GM12878 (cell line): ENCODE measurements around the gene SLC25A33. TPM values are rescaled to one million over a fixed set of nuclear protein-coding genes. Genes with fewer than 3 reads are reported as not detected.

Experiments used
- ATAC-seq: fragments of 200-7000 bp; cut with Tn5 transposase; 3 replicates; pipeline ENCODE4 v1.9.1; 2020; ENCODE audit warnings: mild to moderate bottlenecking, moderate library complexity
- BruUV-seq: library from RNA; stranded (reverse); fragments of 400-500 nt; replicated peaks from 2 replicates; lab custom pipeline; 2021; lab: Mats Ljungman, UMichigan
- CTCF ChIA-PET: fragments of 300-600 bp; sonication (Branson Sonifier 250); formaldehyde crosslinking; extraction: SDS; loops from one replicate; lab custom pipeline; 2021; ENCODE audit warnings: inconsistent platforms; lab: Yijun Ruan, JAX
- POLR2A ChIA-PET: fragments of 350-600 bp; formaldehyde crosslinking; extraction: SDS; loops from one replicate; lab custom pipeline; 2021; ENCODE audit warnings: inconsistent platforms; lab: Charles Lee
- RAD21 ChIA-PET: fragments of 300-600 bp; sonication (Branson Sonifier 250); formaldehyde crosslinking; loops from one replicate; lab custom pipeline; 2023; ENCODE audit warnings: antibody characterized with exemption; ENCODE audit not compliant: unreplicated experiment; lab: Charles Lee
- SMC1A ChIA-PET: fragments of 300-600 bp; sonication (Branson Sonifier 250); formaldehyde crosslinking; loops from one replicate; lab custom pipeline; 2023; ENCODE audit not compliant: unreplicated experiment, uncharacterized antibody; lab: Charles Lee
- DNase-seq: peaks from one replicate; pipeline ENCODE4 v3.0.0-alpha.2; 2011; ENCODE audit warnings: low read depth, low spot score
- FAIRE-seq: peaks from 3 replicates; lab custom pipeline; 2011; peaks lifted over from hg19 to GRCh38; lab: Jason Lieb, UNC
- H2AFZ ChIP-seq: 2 replicates; pipeline ENCODE4 v1.6.0; 2011; ENCODE audit warnings: low read depth, low read length, control low read depth; ENCODE audit not compliant: control insufficient read depth
- H3K27ac ChIP-seq: 2 replicates; pipeline ENCODE4 v1.5.1; 2011; ENCODE audit warnings: control low read depth; ENCODE audit not compliant: control insufficient read depth, insufficient read depth
- H3K27me3 ChIP-seq, 2 experiments: replicated peaks in 1 of 2; 2 replicates each; pipeline versions ENCODE4 v1.6.0 to v1.6.1; 2011; ENCODE audit warnings: low read length in 1 of 2; ENCODE audit not compliant: control insufficient read depth in 2 of 2, insufficient read depth in 2 of 2
- H3K36me3 ChIP-seq, 2 experiments: 2 replicates each; pipeline ENCODE4 v1.5.1; 2011; ENCODE audit warnings: low read length in 1 of 2; ENCODE audit not compliant: control insufficient read depth in 2 of 2, insufficient read depth in 2 of 2
- H3K4me1 ChIP-seq: 2 replicates; pipeline ENCODE4 v1.6.1; 2011; ENCODE audit warnings: mild to moderate bottlenecking, low read length, moderate library complexity, mixed read lengths; ENCODE audit not compliant: control insufficient read depth, insufficient read depth
- H3K4me2 ChIP-seq: 2 replicates; pipeline ENCODE4 v1.6.0; 2011; ENCODE audit warnings: control low read depth; ENCODE audit not compliant: control insufficient read depth, insufficient read depth
- H3K4me3 ChIP-seq: fragments of 200-600 bp; sonication (generic); 2 replicates; pipeline ENCODE4 v1.5.1; 2016
- H3K79me2 ChIP-seq: 2 replicates; pipeline ENCODE4 v1.6.0; 2011; ENCODE audit warnings: low read length; ENCODE audit not compliant: control insufficient read depth, insufficient read depth
- H3K9ac ChIP-seq: 2 replicates; pipeline ENCODE4 v1.8.0; 2011; ENCODE audit warnings: low read length, control low read depth, mixed read lengths; ENCODE audit not compliant: control insufficient read depth, insufficient read depth
- H3K9me3 ChIP-seq: replicated peaks from 3 replicates; pipeline ENCODE4 v1.5.1; 2011; ENCODE audit warnings: mild to moderate bottlenecking, low read length; ENCODE audit not compliant: control insufficient read depth, insufficient read depth
- H4K20me1 ChIP-seq: 2 replicates; pipeline ENCODE4 v1.6.0; 2011; ENCODE audit not compliant: control insufficient read depth, insufficient read depth
- CEBPB ChIP-seq, 2 experiments: fragments of 150-350 bp in 1 of 2; IDR thresholded peaks; 2 replicates each; pipeline ENCODE4 v1.6.1; 2012 to 2014; ENCODE audit warnings: low read depth in 2 of 2, low read length in 2 of 2, borderline replicate concordance in 1 of 2, inconsistent platforms in 1 of 2
- CREB1 ChIP-seq: IDR thresholded peaks from 2 replicates; pipeline ENCODE4 v1.6.1; 2012; ENCODE audit warnings: low read depth, mild to moderate bottlenecking, inconsistent platforms
- CREM ChIP-seq: IDR thresholded peaks from 2 replicates; pipeline ENCODE4 v1.6.1; 2014; ENCODE audit warnings: antibody characterized with exemption, low read depth
- GATAD2B ChIP-seq: fragments of 450-650 bp; conservative IDR thresholded peaks from 2 replicates; pipeline ENCODE4 v1.6.1; 2017; ENCODE audit warnings: low read depth, mild to moderate bottlenecking, moderate library complexity
- HCFC1 ChIP-seq: fragments of 150-350 bp; IDR thresholded peaks from 2 replicates; pipeline ENCODE4 v1.6.1; 2014; ENCODE audit warnings: low read length
- MEF2B ChIP-seq: fragments of 450-650 bp; IDR thresholded peaks from 2 replicates; pipeline ENCODE4 v1.6.1; 2018; ENCODE audit warnings: mild to moderate bottlenecking, moderate library complexity; ENCODE audit not compliant: partially characterized antibody, poor library complexity, severe bottlenecking
- MLLT1 ChIP-seq: fragments of 450-650 bp; IDR thresholded peaks from 2 replicates; pipeline ENCODE4 v1.6.1; 2016; ENCODE audit warnings: mild to moderate bottlenecking
- NR2C2 ChIP-seq: IDR thresholded peaks from 2 replicates; pipeline ENCODE4 v1.6.1; 2011; ENCODE audit warnings: borderline replicate concordance, low read depth; ENCODE audit not compliant: control insufficient read depth, insufficient read length
- NR2F1 ChIP-seq: fragments of 450-650 bp; conservative IDR thresholded peaks from 2 replicates; pipeline ENCODE4 v1.6.1; 2017; ENCODE audit warnings: mild to moderate bottlenecking
- NRF1 ChIP-seq: conservative IDR thresholded peaks from 2 replicates; pipeline ENCODE4 v1.6.1; 2011; ENCODE audit warnings: mild to moderate bottlenecking, low read depth, low read length, improper control_type of control experiment
- SKIL ChIP-seq: fragments of 450-650 bp; IDR thresholded peaks from 2 replicates; pipeline ENCODE4 v1.6.1; 2017; ENCODE audit warnings: mild to moderate bottlenecking, low read depth, inconsistent platforms; ENCODE audit not compliant: poor library complexity, severe bottlenecking
- ZBED1 ChIP-seq: IDR thresholded peaks from 2 replicates; pipeline ENCODE4 v1.6.1; 2016; ENCODE audit warnings: borderline replicate concordance
- ZBTB11 ChIP-seq: fragments of 450-650 bp; formaldehyde crosslinking; IDR thresholded peaks from 2 replicates; pipeline ENCODE4 v1.5.0; 2022; ENCODE audit warnings: mild to moderate bottlenecking, missing genetic modification characterization
- ZSCAN29 ChIP-seq: fragments of 450-650 bp; IDR thresholded peaks from 2 replicates; pipeline ENCODE4 v1.6.1; 2017; ENCODE audit warnings: mild to moderate bottlenecking, moderate library complexity
- WGBS: methylation state at CpG from one replicate; pipeline ENCODE4 v1.1.6; 2016; ENCODE audit warnings: low lambda C conversion rate; ENCODE audit not compliant: insufficient replicate concordance, insufficient coverage; ENCODE audit errors: missing lambda C conversion rate; 5-methylcytosine and 5-hydroxymethylcytosine counted together
- in situ Hi-C: fragments of 300-500 bp; cut with MboI; formaldehyde crosslinking; loops from 9 replicates; pipeline ENCODE4 v1.14.3; 2018; ENCODE audit warnings: mixed read lengths
- intact Hi-C: fragments of 100-400 bp; cut with micrococcal nuclease; formaldehyde crosslinking; loops from one replicate; pipeline ENCODE4 v1.14.2; 2022; ENCODE audit not compliant: unreplicated experiment
- polyA plus RNA-seq, 11 experiments: library from polyadenylated mRNA; depleted of rRNA in 4 of 11; unstranded in 6 of 11; stranded (reverse) in 5 of 11; fragments of >200 nt; fragmentation: Nextera tagmentation in 4 of 11; fragmentation: Illumina TruSeq in 1 of 11; extraction: Ambion mirVana in 4 of 11; extraction: Trizol in 1 of 11; gene quantifications; 1 replicate in 1 of 11; 2 replicates in 10 of 11; pipeline versions ENCODE4 v1.2.1 to v1.2.3, GENCODE V29; 2011 to 2016; ENCODE audit warnings: inconsistent platforms in 2 of 11, missing spikeins in 2 of 11, low read depth in 1 of 11
- total RNA-seq, 4 experiments: library from RNA; depleted of rRNA in 3 of 4; stranded (reverse); fragments of >200 nt in 3 of 4; fragmentation: Illumina TruSeq in 1 of 4; extraction: Trizol in 1 of 4; gene quantifications; 2 replicates each; pipeline versions ENCODE4 v1.2.1 to v1.2.3, GENCODE V29; 2013 to 2021

Gene SLC25A33
- total and polyA plus RNA-seq, 10 of the 15 experiments (the other 5 are each of a cell fraction or from before 2014, with no cell fraction given): 1.7 to 11.2 (median 8.4) TPM

- no peak overlapping the region for H3K9ac ChIP-seq
- ChIA-PET SMC1A (no interaction called here), POLR2A (interaction anchor here (0.6 kb wide), 1 partner anchor 44 kb away, joined by 9 read pairs; no protein-coding TSS in a partner anchor), RAD21 (interaction anchor here (5.1 kb wide), 1 partner anchor 16 kb away, joined by 51 read pairs; no protein-coding TSS in a partner anchor), CTCF (interaction anchor here (1.4 kb wide), 1 partner anchor 257 kb away, joined by 3 read pairs; no protein-coding TSS in a partner anchor)
- H2AFZ ChIP-seq: no peak overlapping the region
- no peaks in the 10 kb centered on the region for H3K9me3 ChIP-seq
- no peak overlapping the region for H3K4me2 ChIP-seq
- 97% methylated on average over 11 of the region's 11 CpGs for WGBS
- no peaks in the 10 kb centered on the region for H3K4me1 ChIP-seq
- intact Hi-C loops (no loop called here), in situ Hi-C loops (no loop called here)
- FAIRE-seq: no peak
- no TSS peak for BruUV-seq
- H3K27me3 ChIP-seq: no peaks in the 10 kb centered on the region
- no peak overlapping the region for H3K27ac ChIP-seq
- ATAC-seq: no peak
- H3K4me3 ChIP-seq: no peak overlapping the region
- no peaks in the 10 kb centered on the region for H3K79me2 ChIP-seq
- H3K36me3 ChIP-seq: peaks cover 3 to 13% of the 10 kb centered on the region in 2 experiments; a peak in 3 of 4 replicates
- no peaks in the 10 kb centered on the region for H4K20me1 ChIP-seq
- DNase-seq: no peak
- TF ChIP-seq CREB1: no peak
- TF ChIP-seq MEF2B: no peak
- no peak for TF ChIP-seq NR2F1
- TF ChIP-seq ZSCAN29: no peak
- TF ChIP-seq SKIL: no peak
- TF ChIP-seq HCFC1: no peak
- TF ChIP-seq ZBTB11 (CRISPR knock-in tag): no peak
- no peak for TF ChIP-seq NRF1
- no peak for TF ChIP-seq GATAD2B
- TF ChIP-seq ZBED1: no peak
- no peak for TF ChIP-seq MLLT1
- TF ChIP-seq NR2C2: no peak
- no peak for TF ChIP-seq CEBPB (IDR thresholded peaks at IDR 0.05; ENCODE audit: borderline replicate concordance in 1 of 2, low read depth in 2 of 2, low read length in 2 of 2)
- no peak for TF ChIP-seq CREM
These were observed 73.0 kb downstream of the SLC25A33 start for GRCh38 chr1:9612162-9612845.
